NCI-H1092 (cell line): Measurements from ENCODE around the gene NPRL2.
"Not testable (repeated sequence)": the region's sequence is repeated elsewhere in the genome, so short reads cannot be mapped to it uniquely, and the experiment has no call there.

ENCODE experiments used
- DNase-seq: peaks from one replicate; lab custom pipeline; 2025; lab: John Stamatoyannopoulos, UW

The NPRL2 gene

GRCh38 chr3:50327129-50327528 lies 23.4 kb downstream of the NPRL2 start:
- no peak for DNase-seq

GRCh38 chr3:50326182-50326541 lies 24.4 kb downstream of the NPRL2 start:
- DNase-seq: no peak

GRCh38 chr3:50325497-50326181 lies 24.9 kb downstream of the NPRL2 start:
- no peak for DNase-seq

- no peak for DNase-seq
Observed at GRCh38 chr3:50325113-50325480, 25.5 kb downstream of the NPRL2 start.

GRCh38 chr3:50324351-50325112 lies 26.0 kb downstream of the NPRL2 start:
- peak; percentile 25 for DNase-seq

GRCh38 chr3:50323614-50324199 lies 26.9 kb downstream of the NPRL2 start:
- no peak for DNase-seq

GRCh38 chr3:50323092-50323600 lies 27.4 kb downstream of the NPRL2 start:
- no peak for DNase-seq

GRCh38 chr3:50322386-50323091 lies 28.0 kb downstream of the NPRL2 start, which contains the start of gene HYAL2:
TSS of gene HYAL2 (minus strand) at chr3:50322745. CDS start at chr3:50320489, 2,256 bp downstream.
- DNase-seq: peak; percentile 33

GRCh38 chr3:50322115-50322385 lies 28.5 kb downstream of the NPRL2 start:
- no peak for DNase-seq

- peak; percentile 65 for DNase-seq
Observed at GRCh38 chr3:50321336-50322114, 29.1 kb downstream of the NPRL2 start.

- peak; percentile 53 for DNase-seq
Observed at GRCh38 chr3:50320853-50321335, 29.7 kb downstream of the NPRL2 start.

GRCh38 chr3:50319894-50320625 lies 30.5 kb downstream of the NPRL2 start:
- DNase-seq: no peak

- no peak for DNase-seq
Observed at GRCh38 chr3:50319181-50319893, 31.2 kb downstream of the NPRL2 start.

GRCh38 chr3:50318615-50319014 lies 32.0 kb downstream of the NPRL2 start:
- DNase-seq: no peak

GRCh38 chr3:50318163-50318562 lies 32.4 kb downstream of the NPRL2 start:
- DNase-seq: no peak

GRCh38 chr3:50317300-50317699 lies 33.3 kb downstream of the NPRL2 start:
- no peak for DNase-seq

- no peak for DNase-seq
Observed at GRCh38 chr3:50316657-50317242, 33.8 kb downstream of the NPRL2 start.

GRCh38 chr3:50314816-50315215 lies 35.8 kb downstream of the NPRL2 start:
- no peak for DNase-seq

GRCh38 chr3:50314342-50314741 lies 36.2 kb downstream of the NPRL2 start:
- DNase-seq: no peak

- DNase-seq: not testable (repeated sequence)
Observed at GRCh38 chr3:50312041-50312440, 38.5 kb downstream of the NPRL2 start.
